Activated T-helper 1 cell treated with anti-CD3 and anti-CD28 coated beads, Interleukin-2, amount 50 U/mL, for 16 hours (primary cell): Measurements from ENCODE around the gene RIPOR3.
"Not testable (repeated sequence)": the region's sequence is repeated elsewhere in the genome, so short reads cannot be mapped to it uniquely, and the experiment has no call there.

Experiments
- DNase-seq, 2 donors: peaks; one replicate each; pipeline ENCODE4 v3.0.0-alpha.2; 2020; ENCODE audit warnings: low read depth in 1 of 2, low spot score in 1 of 2

The RIPOR3 gene

GRCh38 chr20:50560867-50561266 is 130.5 kb downstream of the RIPOR3 start:
- no peak for DNase-seq

GRCh38 chr20:50559856-50560638 is 131.3 kb downstream of the RIPOR3 start:
- no peak for DNase-seq

- DNase-seq: no peak
Measured at GRCh38 chr20:50559149-50559548, 132.2 kb downstream of the RIPOR3 start.

- no peak for DNase-seq
Measured at GRCh38 chr20:50558483-50558925, 132.8 kb downstream of the RIPOR3 start.

- no peak for DNase-seq
Measured at GRCh38 chr20:50557549-50558134, 133.7 kb downstream of the RIPOR3 start.

- no peak for DNase-seq
Measured at GRCh38 chr20:50555662-50556061, 135.7 kb downstream of the RIPOR3 start.

- DNase-seq: no peak
Measured at GRCh38 chr20:50554694-50555579, 136.4 kb downstream of the RIPOR3 start.

- no peak for DNase-seq
Measured at GRCh38 chr20:50552979-50553378, 138.4 kb downstream of the RIPOR3 start.

GRCh38 chr20:50551288-50551687 is 140.1 kb downstream of the RIPOR3 start:
- DNase-seq: no peak

GRCh38 chr20:50550531-50550930 is 140.8 kb downstream of the RIPOR3 start:
- no peak for DNase-seq

- DNase-seq: no peak
Measured at GRCh38 chr20:50548396-50548795, 142.9 kb downstream of the RIPOR3 start.

GRCh38 chr20:50547964-50548363 is 143.4 kb downstream of the RIPOR3 start:
- DNase-seq: no peak

GRCh38 chr20:50546729-50547314 is 144.5 kb downstream of the RIPOR3 start:
- no peak for DNase-seq

GRCh38 chr20:50545126-50545525 is 146.2 kb downstream of the RIPOR3 start:
- DNase-seq: no peak

GRCh38 chr20:50543326-50543725 is 148.0 kb downstream of the RIPOR3 start:
- no peak for DNase-seq

GRCh38 chr20:50541606-50542041 is 149.7 kb downstream of the RIPOR3 start:
- no peak for DNase-seq

GRCh38 chr20:50540620-50541605 is 150.4 kb downstream of the RIPOR3 start:
- DNase-seq: no peak

GRCh38 chr20:50539798-50540197 is 151.5 kb downstream of the RIPOR3 start:
- not testable (repeated sequence) for DNase-seq

GRCh38 chr20:50538276-50538675 is 153.1 kb downstream of the RIPOR3 start:
- DNase-seq: no peak

GRCh38 chr20:50537546-50538201 is 153.7 kb downstream of the RIPOR3 start:
- no peak for DNase-seq
